Lower leg skin (tissue), 4 donors: ENCODE results near the gene GTF2IRD1. TPM values are rescaled to one million over a fixed set of nuclear protein-coding genes. Genes with fewer than 3 reads are reported as not detected.
"Not testable (repeated sequence)": the region's sequence is repeated elsewhere in the genome, so short reads cannot be mapped to it uniquely, and the experiment has no call there.

ENCODE experiments used
- DNase-seq, 2 donors: peaks; one replicate each; pipeline ENCODE4 v3.0.0-alpha.2; 2019; ENCODE audit warnings: low spot score in 2 of 2
- H3K4me3 ChIP-seq: fragments of 200-600 bp; sonication (generic); 2 replicates; pipeline ENCODE4 v1.5.1; 2017; ENCODE audit warnings: mild to moderate bottlenecking, low read depth; ENCODE audit not compliant: poor library complexity, severe bottlenecking
- CTCF ChIP-seq, 3 donors: fragments of 450-650 bp; IDR thresholded peaks; one replicate each; pipeline ENCODE4 v1.5.1; 2016; ENCODE audit warnings: antibody characterized with exemption in 3 of 3, mild to moderate bottlenecking in 3 of 3, moderate library complexity in 2 of 3
- POLR2A ChIP-seq, 2 donors: fragments of 450-650 bp; IDR thresholded peaks; one replicate each; pipeline ENCODE4 v1.6.1; 2016 to 2017; ENCODE audit warnings: antibody characterized with exemption in 2 of 2, mild to moderate bottlenecking in 1 of 2, moderate library complexity in 1 of 2
- WGBS, 2 donors: methylation state at CpG; one replicate each; pipeline ENCODE4 v1.1.5; 2018; 5-methylcytosine and 5-hydroxymethylcytosine counted together
- intact Hi-C: fragments of 100-400 bp; cut with DNase I; formaldehyde crosslinking; loops from one replicate; pipeline ENCODE4 v1.15.0; 2023; ENCODE audit warnings: low total_unique reads
- total RNA-seq, 4 donors: library from RNA; depleted of rRNA; stranded (reverse); fragments of >200 nt; gene quantifications; one replicate each; pipeline ENCODE4 v1.1.0, GENCODE V29; 2016

The GTF2IRD1 gene
- total RNA-seq, 4 donors from 2014 or later = 28.5 to 49.9 (median 43.2) TPM

DNA sequence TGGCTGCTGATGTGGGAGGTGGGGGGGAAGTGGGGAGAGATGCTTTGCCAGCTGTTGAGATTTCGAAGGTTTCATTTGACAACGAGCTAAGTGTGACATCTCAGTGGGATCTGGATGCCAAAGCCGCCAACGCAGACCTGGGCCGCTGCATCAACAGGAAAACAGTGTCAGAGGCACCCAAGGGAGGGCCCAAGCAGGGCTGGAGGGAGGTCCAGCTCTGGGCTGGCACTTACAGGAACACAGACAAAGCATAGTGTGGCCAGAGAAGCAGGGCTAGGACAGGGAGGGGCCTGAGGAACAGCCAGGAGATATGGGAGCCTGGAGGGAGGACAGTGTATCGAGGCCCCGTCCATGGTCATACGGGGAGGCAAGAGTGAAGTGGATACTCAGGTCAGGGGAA, 73.1 kb downstream of the GTF2IRD1 start:
- DNase-seq = no peak
- intact Hi-C loops = no loop called here
- no peak for TF ChIP-seq CTCF (IDR thresholded peaks at IDR 0.05)
- no peak for TF ChIP-seq POLR2A (IDR thresholded peaks at IDR 0.05)
- 79 to 80% methylated on average over 8 of the region's 8 CpGs for WGBS, 2 donors
- H3K4me3 ChIP-seq = no peak overlapping the region

DNA sequence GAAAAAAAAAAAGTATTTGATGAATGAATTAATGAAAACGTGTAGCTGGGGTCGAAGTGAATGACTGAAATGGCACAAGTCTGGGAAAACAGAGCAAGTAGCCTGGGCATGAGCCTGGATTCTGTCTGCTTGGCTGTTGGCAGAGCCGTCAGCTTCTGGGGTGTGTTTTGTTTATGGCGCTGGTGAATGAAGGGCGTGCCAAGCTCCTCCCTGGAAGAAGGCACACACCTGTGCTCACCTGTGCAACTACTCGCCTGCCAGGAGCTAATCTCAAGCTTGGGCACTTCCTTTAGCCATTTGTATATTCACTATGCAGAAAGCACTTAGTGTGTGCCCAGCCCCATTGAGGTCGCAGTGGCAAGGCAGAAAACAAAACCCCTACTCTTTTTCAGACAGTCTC, 74.1 kb downstream of the GTF2IRD1 start:
- intact Hi-C loops = no loop called here
- H3K4me3 ChIP-seq = no peak overlapping the region
- WGBS, 2 donors = 72 to 73% methylated on average over 7 of the region's 7 CpGs
- DNase-seq = peak in 1 of 2 donors; percentile 50
- TF ChIP-seq POLR2A (IDR thresholded peaks at IDR 0.05) (no peak), CTCF (IDR thresholded peaks at IDR 0.05) (no peak)

GRCh38 chr7:74528773-74529172, 75.1 kb downstream of the GTF2IRD1 start:
- H3K4me3 ChIP-seq, intact Hi-C loops, DNase-seq: not testable (repeated sequence)
- 94 to 99% methylated on average over 7 of the region's 7 CpGs for WGBS, 2 donors

DNA sequence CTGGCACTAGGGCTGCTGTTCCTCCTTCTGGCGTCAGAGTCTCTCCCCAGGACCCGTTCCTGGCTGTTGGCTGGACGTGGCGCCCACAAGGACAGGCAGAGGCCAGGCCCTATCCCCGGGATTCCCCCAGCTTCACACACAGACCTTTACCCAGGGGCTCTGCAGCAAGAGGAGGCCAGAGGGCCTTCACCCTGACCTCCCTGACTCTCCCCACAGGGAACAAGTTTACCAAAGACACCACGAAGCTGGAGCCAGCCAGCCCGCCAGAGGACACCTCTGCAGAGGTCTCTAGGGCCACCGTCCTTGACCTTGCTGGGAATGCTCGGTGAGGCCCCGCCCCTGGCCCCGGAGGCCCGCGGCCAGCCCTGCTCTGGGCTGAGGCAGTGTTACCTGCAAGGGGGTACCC, 82.2 kb downstream of the GTF2IRD1 start:
- WGBS, 2 donors = 90 to 92% methylated on average over 12 to 13 of the region's 13 CpGs

DNA sequence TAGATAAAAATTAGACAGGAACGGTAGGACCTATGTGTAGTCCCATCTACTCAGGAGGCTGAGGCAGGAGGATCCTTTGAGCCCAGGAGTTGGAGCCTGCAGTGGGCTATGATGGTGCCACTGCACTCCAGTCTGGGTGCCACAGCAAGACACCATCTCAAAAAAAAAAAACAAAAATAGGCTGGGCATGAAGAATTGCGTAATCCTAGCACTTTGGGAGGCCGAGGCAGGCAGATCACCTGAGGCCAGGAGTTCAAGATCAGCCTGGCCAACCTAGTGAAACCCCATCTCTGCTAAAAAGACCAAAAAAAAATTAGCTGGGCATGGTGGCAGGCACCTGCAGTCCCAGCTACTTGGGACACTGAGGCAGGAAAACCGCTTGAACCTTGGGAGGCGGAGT, 88.2 kb downstream of the GTF2IRD1 start:
- WGBS, 2 donors = 82 to 86% methylated on average over 5 of the region's 5 CpGs
- intact Hi-C loops = loop anchor here (10.0 kb wide), 1 partner anchor 63 kb away; no protein-coding TSS in a partner anchor
- DNase-seq, H3K4me3 ChIP-seq: not testable (repeated sequence)

More for the DNA sequence above, 82.2 kb downstream of the GTF2IRD1 start:
- H3K4me3 ChIP-seq = no peak overlapping the region
- no peak for DNase-seq
- TF ChIP-seq POLR2A (IDR thresholded peaks at IDR 0.05) (no peak), CTCF (IDR thresholded peaks at IDR 0.05) (no peak)
- intact Hi-C loops = no loop called here

- H3K4me3 ChIP-seq = no peak overlapping the region
- TF ChIP-seq CTCF (IDR thresholded peaks at IDR 0.05) (no peak), POLR2A (IDR thresholded peaks at IDR 0.05) (no peak)
- 56 to 67% methylated on average over 9 of the region's 9 CpGs for WGBS, 2 donors
- intact Hi-C loops = loop anchor here (10.0 kb wide), 1 partner anchor 62 kb away; no protein-coding TSS in a partner anchor
- DNase-seq = peak; percentile 36 to 90
Observed at GRCh38 chr7:74542558-74543117, 88.9 kb downstream of the GTF2IRD1 start.
